ENCODE results near the gene UBE2E2.

UBE2E2 gene

DNA sequence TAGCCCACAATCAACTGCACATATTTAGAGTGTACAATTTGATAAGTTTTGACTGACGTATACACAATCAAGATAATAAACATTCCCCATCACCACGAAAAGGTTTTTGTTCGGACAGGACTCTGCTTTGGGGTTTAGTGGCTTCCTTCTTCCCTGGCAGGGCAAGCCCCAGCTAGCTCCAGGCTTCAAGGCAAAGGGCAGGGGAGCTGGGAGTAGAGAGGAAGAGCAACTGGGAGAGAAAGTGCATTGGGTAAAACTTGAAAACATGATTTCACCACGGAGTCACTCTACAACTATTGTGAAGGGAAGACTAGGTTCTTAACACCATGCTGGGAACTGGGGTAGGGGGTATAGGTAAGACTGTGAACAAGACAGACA is 417.5 kb downstream of the UBE2E2 start:
- DNase-seq (ENCODE audit: low read depth in 2 of 2): no peak

DNA sequence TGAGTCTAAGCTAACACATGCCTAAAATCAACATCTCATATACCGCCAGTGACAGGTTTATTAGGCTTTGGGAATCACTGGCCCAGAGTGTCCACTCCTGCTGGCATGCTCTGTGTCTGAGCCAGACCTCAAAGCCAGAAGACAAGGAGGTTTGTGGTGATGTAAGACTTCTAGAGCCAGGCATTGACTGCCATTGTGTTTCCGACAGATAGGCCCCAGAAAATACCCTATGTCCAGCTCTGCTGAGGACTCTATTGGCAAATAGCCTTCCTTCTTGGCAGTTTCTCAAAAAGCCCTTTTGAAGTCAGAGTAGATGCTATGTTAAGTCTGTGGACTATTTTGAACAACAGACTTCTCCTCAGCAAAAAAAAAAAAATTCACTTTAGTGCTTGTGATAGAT is 420.7 kb downstream of the UBE2E2 start:
- no peak for DNase-seq (ENCODE audit: low read depth in 2 of 2)

DNA sequence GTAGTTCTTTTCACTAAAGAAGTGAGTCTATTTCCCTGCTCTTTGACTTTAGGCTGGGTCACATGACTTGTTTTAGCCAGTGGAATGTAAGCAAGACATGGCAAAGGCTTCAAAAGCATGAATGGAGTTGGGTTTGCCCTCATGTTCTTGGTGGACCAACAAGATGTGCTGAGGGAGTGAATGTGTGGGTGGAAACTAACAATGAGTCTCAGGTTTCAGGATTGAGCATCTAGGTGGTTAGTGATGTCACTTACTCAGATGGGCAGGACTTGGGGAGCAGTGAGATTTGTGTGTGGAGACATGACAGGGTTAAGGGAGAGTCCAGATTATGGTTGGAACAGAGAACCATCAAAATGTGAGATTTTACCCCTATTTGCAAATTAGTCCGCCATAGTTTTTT is 421.2 kb downstream of the UBE2E2 start:
- no peak for DNase-seq (ENCODE audit: low read depth in 2 of 2)

DNA sequence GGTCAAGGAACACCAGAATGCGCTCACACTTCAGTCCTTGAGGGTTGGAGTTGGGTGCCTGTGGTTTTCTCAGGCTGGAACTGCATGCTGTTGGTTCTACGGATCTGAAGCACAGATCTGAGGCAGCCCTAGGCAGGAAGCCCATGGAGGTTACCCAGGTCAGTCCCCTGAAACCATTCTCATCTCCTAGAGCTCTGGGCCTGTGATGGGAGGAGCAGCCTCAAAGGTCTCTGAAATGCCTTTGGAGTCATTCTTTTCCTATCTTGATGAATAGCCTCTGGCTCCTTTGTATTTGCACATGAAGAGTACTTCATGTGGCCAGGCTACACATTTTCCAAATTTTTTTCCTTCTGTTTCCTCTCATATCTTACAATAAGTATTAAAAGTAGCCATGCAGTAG is 423.3 kb downstream of the UBE2E2 start:
- DNase-seq (ENCODE audit: low read depth in 2 of 2): no peak

DNA sequence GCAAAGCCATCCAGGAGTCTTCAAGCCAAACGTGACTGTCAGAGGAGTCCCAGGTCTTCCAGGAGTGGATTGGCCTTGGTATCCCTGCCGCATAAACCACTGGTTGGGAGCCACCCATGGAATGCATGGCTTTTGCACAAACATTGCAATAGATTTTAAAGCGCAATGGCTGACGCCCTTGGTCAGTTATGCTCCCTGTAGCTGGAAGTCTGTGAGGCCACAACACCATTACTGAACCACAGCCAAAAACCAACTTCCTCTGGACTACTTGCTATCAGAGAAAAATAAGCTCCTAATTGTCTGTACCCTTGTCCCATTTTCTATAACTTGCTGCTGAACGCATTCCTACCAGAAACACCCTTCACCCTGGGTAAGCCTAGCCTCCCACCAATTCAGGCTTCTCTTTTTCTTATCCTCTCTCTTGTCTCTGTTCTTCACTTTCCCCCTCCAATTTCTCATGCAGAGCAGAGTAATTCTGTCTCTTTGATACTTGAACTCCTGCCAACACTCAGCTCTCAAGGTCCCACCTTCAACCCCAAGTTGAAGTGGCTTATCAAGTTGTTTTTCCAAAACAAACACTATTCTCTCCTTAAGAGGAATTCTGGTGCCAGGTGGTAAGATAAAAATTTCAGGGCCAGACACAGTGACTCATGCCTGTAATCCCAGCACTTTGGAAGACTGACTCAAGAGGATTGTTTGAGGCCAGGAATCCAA is 426.2 kb downstream of the UBE2E2 start:
- no peak for DNase-seq (ENCODE audit: low read depth in 2 of 2)

DNA sequence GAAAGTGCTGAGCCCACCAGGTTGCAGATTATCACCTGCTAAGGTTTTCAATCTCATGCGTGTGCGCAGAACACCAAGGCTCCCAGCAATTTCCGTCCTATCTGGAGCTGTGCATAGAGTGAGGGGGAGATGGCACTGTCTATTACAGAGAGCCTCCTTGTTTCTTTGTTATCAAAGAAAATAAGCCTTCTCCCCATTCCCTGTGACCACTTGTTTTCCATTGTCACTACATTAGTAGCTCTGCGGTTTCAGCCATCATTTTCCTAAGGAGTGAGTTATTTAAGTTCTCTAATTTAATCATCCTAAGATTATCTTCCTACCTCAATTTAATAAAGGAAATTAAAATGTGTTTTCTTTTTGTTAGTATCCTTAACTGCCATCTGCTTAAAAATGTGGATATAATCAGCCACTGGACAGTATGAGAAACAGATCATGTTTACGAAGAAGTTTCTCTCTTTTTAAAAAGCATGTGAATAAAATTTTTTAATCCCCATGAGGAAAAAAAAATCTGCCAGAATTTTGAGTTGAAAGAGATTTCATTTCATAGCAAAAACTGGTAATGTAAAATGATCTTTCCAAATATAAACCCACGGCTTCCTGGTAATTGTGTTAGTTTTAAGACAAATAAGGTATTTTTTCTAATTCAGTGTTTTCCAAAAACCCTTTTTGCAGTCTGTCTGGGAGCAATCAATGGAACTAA is 430.3 kb downstream of the UBE2E2 start:
- DNase-seq (ENCODE audit: low read depth in 2 of 2): no peak

DNA sequence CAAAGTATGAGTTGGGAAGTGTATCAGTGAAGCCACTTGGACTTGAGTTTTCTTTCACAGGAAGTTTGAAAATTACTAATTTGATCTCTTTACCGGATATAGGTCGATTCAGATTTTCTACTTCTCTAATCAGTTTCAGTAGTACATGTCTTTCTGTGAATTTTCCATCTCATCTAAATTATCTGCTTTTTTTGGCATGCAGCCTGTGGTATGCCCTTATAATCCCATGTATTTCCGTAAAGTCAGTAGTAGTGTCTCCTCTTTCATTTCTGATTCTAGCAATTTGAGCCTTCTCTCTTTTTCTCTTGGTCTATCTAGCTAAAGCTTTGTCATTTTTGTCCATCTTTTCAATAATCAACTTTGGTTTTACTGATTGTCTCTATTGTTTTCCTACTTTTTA is 434.2 kb downstream of the UBE2E2 start:
- no peak for DNase-seq (ENCODE audit: low read depth in 2 of 2)

DNA sequence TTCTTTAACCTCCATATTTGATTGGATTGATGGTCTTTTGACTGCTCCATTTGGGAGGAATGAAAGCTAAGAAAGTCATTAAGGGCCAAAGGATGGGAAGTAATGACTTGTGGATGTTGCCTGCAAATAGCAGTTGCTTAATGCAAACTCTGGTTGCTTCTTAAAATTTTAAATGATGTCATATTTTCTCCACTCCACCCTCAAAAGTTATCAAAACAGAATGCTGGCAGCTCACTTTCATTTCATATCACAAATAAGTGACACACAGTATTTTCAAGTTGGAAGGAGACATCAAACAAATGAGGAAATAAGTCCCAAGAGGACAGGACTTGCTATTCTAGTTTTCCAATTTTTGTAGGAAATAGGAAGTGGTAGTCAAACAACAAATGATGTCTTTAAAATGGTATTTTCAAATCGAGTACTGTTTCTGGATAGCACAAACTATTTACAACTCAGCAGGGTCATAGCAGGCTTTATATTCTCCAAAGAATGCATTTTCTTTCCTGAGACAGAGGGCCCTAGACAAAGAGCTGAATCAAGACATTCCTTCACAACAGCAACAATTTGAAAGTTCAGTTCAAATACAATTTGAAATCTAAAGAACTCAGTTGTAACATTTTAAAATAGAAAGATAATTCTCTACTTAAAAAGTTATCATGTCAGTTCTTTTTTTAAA is 437.5 kb downstream of the UBE2E2 start:
- DNase-seq (ENCODE audit: low read depth in 2 of 2): no peak
